NCI-H82 treated with DMSO at 0.1 percent for 48 hours (cell line): Measurements from ENCODE around the gene PAX6.

ENCODE experiments used
- DNase-seq: peaks from one replicate; lab custom pipeline; 2025; ENCODE audit not compliant: unreplicated experiment; lab: John Stamatoyannopoulos, UW

The PAX6 gene

DNA sequence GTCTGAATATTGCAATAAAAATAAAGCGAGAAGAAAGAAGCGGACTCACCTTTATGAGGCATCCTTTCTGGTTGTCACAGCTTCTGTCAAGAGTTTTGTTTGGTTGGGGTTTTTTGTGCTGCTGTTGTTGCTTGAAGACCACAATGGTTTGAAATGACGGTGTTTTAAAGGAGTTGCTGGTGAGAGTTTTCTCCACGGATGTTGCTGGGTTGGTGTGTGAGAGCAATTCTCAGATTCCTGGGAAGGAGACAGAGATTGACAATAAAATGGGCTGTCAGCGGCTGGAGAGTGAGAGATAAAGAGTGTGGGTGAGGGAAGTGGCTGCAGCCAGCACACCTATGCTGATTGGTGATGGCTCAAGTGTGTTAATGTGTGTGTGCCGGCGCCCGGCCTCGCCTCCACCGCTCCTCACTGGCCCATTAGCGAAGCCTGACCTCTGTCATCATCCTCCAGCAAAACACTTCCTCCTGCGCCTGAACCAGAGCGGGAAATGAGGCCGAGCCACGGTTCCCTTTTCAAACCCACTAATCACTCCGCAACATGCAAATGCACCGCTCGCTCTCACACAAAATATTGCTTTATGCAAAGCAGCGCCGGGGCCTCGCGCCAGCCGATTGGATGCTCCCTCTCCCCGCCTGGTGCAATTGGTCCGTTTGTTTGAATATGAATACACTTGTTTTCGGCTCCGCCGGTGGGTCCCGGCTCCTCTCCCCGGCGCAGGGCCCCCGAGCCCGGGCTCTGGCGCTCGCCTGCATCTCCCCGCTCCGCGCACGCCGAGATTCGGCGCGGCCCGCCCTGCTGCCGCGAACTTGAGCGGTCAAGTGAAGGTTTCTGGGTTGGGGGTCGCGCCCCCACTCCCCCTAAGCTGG is at the start of gene PAX6:
TSS of gene PAX6 (minus strand) at position 544 of the 869 bp plus-strand sequence. CDS start 4,911 bp downstream, outside the sequence.
- DNase-seq = peak; percentile 70

- DNase-seq = no peak
Observed at GRCh38 chr11:31860391-31860790, 49.3 kb upstream of the PAX6 start.

DNA sequence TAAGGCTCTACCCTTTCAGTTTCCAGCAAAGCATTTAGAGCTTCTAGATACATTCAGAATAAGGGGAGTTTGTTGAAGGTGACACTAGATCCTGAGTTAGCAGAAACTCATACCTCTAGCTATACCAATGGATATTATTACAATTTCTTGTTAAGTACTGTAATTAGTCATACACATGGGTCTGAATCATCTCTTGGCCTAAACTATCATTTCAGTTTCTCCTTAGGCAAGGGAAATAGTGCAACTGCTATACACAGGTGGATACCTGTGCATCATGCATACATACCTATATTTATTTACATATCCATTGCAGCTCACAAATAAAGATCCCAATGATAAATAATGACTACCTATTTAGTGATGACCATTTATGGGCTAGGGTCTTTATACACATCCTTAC is 45.1 kb upstream of the PAX6 start:
- no peak for DNase-seq

- no peak for DNase-seq
Observed at GRCh38 chr11:31855466-31855865, 44.3 kb upstream of the PAX6 start.

GRCh38 chr11:31850365-31850764 is 39.2 kb upstream of the PAX6 start:
- no peak for DNase-seq

DNA sequence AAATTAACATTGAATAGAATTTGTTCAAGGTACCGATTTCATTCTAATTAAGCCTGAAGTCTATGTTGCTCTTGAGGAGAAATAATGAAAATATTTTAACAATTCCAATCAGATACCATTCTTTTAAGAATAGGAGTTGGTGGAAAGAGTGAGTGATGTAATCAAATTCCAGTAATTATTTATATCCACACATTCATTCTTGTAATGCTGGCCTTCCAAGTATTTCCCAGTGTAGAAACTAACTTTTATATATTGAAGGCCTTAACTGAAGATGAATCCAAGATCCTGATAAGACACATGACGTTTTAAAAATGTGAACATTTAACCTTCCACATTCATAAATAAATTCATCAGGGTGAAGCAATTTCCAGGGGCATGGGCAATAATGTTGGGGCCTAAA is 36.6 kb upstream of the PAX6 start:
- no peak for DNase-seq

- no peak for DNase-seq
Observed at GRCh38 chr11:31845331-31845730, 34.2 kb upstream of the PAX6 start.

DNA sequence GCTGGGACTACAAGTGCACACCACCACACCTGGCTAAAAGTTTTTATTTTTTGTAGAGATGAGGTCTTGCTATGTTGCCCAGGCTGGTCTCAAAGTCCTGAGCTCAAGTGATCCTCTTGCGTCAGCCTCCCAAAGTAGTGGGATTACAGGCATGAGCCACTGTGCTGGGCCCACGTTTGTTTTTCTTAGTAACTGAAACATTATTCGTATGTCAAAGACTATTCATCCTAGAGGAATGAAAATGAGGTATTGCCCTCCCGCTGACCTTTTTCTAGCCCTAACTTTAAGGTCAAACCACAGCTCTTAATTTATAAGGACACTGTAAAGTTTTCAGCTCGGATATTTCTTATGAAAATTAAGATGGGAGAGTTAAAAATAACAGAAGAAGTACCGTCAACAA is 33.2 kb upstream of the PAX6 start:
- no peak for DNase-seq

DNA sequence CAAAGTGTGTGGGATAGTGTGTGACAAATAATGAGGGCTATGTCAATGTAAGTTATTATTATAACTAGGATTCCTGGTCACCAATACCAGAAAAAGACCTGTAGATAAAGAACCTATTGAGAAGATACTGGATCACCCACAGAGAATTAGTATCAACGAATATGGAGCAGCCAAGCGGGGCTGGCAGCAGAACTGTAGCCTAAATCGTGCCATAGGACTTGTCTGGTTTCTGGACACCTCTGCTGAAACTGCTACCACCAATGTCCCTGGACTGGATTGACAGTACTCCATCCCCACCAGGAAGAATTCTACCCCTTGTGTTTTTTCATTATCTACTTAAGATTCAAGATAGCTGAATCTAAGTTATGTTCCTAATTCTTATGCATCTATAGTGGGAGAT is 30.3 kb upstream of the PAX6 start:
- no peak for DNase-seq

DNA sequence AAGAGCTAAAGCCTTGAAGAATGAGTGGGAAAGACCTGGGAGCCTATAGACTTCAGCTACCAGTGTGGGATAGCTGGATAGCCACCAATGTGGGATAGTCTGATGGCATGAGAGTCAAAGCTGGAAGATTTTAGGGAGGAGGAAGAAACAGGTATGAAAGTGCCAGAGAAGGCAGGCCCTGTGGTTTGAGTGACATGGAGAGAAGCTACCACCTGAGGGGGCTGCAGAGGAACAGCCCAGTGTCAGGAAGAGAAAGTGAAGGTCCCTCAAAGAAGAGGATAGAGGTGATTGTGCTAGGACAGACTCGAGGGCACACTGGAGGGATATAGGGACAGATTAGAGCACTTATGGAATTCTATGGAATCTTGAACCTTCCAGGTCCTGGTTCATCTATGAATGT is 23.1 kb upstream of the PAX6 start:
- no peak for DNase-seq

GRCh38 chr11:31830406-31830805 is 19.3 kb upstream of the PAX6 start:
- DNase-seq = no peak

DNA sequence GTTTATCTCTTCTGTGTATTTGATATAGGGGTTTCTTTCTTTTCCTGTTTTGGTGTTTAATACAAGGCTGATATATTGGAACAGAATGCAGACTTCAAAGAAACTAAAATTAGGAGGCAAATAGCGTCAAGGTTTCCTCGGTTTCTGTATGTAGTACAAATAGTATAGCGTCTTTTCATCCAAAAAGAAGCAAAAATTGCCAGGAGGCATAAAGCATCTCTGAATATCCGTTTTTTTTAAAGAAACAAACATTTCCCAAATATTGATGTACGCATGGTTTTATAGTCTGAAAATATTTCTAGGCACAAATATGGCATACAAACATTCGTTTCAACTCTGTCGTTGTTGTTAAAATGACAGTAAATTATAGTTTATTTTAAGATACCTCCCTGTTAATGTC is 17.1 kb upstream of the PAX6 start:
- DNase-seq = no peak

DNA sequence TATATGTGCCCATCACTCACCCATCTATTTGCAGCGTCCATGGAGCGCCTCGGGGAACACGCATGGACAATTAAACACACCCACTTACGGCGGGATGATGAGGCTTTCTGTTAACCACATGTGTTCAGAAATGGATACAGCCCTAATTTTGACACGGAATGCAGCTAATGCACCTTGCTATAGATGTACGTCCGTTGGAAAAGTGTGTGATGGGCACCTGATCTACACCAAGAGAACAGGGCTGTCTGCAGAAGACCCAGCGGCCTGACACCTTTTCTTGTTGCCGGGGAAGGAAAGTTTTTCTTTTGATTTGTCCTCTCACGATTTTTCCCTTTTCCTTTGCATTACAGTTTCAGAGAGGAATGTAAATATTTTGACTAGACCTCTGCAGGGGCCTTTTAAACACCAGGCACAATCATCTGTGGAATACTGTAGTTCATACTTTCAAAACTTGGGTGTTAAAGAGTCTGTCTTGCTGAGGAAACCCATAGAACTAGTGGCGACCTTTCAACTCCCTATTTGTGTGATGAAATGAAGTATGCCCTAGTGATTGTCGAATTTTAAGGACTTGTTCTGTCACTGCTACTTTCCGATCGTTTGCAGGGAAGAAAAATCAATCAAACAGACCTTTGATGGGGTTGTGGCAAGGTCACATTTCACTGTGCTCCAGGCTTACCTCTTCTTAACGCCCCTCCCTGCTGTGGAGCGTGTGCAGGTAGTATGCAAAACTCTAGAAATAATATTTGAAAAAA is 16.5 kb upstream of the PAX6 start:
- no peak for DNase-seq

- DNase-seq = no peak
Observed at GRCh38 chr11:31826536-31827438, 15.7 kb upstream of the PAX6 start.

DNA sequence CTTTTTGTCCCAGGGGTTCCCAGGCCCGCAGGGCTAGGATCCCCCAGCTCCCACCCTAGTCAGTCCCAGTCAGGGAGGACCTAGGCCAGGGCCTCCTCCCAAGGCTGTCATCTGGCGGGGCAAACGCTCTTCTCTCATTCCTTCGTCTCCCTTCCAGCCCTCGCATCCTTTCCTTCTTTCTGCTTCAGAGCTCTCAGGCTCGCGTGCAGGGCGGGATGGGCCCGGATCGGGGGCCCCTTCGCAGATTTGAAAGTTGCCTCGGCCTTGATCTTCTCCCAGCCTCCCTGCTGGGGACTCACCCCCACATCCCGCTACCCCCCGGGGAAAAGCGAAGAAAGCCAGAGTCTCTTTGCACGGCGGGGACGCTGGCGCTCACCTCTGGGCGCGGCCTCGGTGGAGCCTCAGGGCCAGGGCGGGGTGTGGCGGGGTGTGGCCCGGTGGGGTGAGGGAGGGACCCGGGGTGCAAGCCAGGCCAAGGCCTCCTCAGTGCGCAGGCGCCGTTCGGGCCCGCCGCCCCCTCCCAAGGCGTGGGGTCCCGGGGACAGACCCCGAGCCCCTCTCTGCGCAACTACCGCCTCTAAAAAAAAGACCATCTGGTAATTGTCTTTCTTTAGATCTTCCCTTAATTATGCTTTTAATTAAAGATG is 14.8 kb upstream of the PAX6 start:
- no peak for DNase-seq

- no peak for DNase-seq
Observed at GRCh38 chr11:31824879-31825837, 14.0 kb upstream of the PAX6 start.

DNA sequence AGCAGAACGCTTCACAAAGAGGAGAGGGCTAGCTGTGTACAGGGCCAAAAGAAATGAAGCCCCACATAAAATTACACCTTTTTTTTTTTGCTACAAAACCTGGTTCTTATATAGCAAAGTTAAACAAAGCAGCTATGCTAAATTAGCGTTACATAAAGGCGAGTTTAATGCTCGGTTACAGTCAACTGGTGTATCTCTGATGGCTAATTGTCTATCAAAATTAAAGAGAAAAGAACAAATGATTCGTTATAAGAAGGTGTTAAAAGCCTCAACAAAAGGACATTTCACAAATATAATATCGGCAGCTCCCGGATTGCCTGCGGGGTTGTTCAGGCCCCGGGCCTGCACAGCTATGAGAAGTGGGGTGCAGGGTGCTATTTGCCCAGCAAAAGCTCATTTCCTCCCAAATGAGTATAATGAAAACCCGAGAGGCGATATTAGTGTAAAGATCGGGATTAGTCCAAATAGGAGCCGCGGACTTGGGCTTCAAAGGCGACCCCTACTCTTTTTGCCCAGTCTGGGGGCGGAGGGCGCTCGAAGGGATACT is 13.3 kb upstream of the PAX6 start:
- no peak for DNase-seq

DNA sequence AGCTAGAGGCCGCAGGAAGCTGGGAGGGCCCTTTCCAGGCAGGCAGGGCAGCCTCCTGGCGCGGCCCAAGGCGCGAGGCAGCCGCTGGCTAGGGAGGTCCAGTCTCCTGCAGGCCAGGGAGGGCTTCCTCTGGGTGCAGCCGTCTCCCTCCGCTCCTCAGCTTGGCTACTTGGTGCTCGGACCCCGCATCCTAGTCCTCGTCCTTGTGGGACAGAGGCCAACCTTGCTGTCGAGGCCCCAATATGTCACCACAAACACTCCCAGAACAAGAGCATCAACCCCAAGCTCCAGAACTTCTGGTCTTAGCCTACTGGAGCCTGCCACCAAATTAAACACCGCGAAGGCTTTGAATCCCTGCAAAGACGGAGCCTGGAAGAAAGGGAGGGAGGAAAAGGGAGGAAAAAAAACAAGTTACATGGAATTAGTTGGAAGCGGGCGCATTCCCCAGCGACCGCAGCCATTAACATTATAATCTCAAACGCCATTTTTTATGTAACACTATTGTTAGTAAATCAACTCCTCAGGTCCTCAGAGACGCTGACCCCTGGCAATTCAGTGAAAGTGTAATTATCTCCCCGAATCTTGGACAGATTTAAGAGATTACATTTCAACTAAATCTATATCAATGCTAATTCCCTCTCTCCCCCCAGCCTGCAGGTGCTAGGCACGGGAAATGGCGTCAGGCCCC is 12.7 kb upstream of the PAX6 start:
- DNase-seq = no peak
